ENCODE data around the gene COL18A1. TPM values are rescaled to one million over a fixed set of nuclear protein-coding genes. Genes with fewer than 3 reads are reported as not detected.
"Not testable (repeated sequence)": the region's sequence is repeated elsewhere in the genome, so short reads cannot be mapped to it uniquely, and the experiment has no call there.

Gene COL18A1
- total and polyA plus RNA-seq, 7 donors = 4.4 to 197 (median 39.7) TPM

DNA sequence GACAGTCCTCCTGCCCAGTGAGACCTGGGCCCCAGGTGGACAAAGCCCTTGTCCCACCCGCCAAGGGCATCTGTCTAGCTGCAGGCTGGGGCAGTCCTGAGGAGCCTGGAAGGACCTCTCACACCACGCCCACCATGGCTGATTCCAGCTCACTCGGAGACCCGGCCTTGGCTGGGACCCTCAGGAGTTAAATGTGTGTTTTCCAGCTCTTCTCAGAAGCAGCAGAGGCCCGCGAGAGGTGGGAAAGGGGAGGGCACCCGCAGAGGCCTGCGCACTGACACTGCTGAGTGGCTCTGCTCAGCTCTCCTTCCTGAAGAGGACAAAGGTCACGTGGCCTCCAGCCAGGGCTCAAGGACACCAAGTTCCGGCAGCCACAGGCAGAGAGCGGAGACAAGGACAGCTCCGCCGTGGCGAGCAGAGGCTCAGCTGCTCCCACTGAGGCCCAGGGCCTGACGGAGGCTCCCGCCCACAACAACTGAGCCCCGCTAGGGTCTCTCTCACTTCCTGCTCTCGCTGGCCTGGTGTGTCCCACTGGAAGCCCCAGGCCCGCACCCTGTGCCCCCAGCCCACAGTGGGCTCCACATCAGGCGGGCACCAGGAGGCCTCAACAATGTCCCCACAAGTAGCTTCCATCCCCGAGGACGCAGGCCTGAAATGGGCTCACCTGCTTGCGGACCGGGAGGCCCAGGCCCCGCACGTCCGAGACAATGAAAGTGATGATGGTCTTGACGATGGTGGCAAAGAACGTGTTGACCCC, 120.4 kb downstream of the COL18A1 start:
- Histone ChIP-seq H3K4me1 (no peaks in the 10 kb centered on the region), H3K36me3 (peaks cover 0 to 8% (median 0%) of the 10 kb centered on the region in 4 donors), H3K27me3 (no peaks in the 10 kb centered on the region), H3K4me3 (no peak overlapping the region), H3K27ac (no peak overlapping the region), H3K9me3 (peaks cover 0 to 9% (median 5%) of the 10 kb centered on the region in 4 donors)
- peak; percentile 63 for DNase-seq
- intact Hi-C loops (cut with DNase I) = no loop called here
- TF ChIP-seq EP300 (IDR thresholded peaks at IDR 0.05) (no peak), POLR2A (IDR thresholded peaks at IDR 0.05) (no peak), POLR2AphosphoS5 (IDR thresholded peaks at IDR 0.05) (no peak)
- TF ChIP-seq, protein P1, sequence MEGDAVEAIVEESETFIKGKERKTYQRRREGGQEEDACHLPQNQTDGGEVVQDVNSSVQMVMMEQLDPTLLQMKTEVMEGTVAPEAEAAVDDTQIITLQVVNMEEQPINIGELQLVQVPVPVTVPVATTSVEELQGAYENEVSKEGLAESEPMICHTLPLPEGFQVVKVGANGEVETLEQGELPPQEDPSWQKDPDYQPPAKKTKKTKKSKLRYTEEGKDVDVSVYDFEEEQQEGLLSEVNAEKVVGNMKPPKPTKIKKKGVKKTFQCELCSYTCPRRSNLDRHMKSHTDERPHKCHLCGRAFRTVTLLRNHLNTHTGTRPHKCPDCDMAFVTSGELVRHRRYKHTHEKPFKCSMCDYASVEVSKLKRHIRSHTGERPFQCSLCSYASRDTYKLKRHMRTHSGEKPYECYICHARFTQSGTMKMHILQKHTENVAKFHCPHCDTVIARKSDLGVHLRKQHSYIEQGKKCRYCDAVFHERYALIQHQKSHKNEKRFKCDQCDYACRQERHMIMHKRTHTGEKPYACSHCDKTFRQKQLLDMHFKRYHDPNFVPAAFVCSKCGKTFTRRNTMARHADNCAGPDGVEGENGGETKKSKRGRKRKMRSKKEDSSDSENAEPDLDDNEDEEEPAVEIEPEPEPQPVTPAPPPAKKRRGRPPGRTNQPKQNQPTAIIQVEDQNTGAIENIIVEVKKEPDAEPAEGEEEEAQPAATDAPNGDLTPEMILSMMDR (IDR thresholded peaks at IDR 0.05) = no peak
- 54 to 83% methylated on average over 29 of the region's 29 CpGs for WGBS, 2 donors

DNA sequence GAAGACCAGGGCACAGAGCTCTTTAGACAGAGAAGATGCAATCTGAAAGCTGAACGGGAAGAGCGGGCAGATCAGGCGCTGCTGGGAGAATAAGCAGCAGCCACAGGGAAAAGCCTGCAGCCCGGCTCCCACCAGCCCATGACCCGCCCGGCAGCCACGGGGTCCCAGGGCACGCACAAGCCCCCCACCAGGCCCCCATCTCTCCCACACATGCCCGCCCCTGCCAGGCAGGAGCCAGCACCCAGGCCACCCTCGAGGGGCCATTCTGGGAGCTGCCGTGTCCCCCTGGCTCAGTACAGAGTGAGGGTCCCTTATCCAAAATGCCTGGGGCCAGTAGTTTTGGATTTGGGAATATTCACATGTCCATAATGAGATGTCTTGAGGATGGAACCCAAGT, 120.9 kb downstream of the COL18A1 start:
- H3K27ac ChIP-seq = no peak overlapping the region
- peak; percentile 41 for DNase-seq
- H3K36me3 ChIP-seq = peaks cover 0 to 8% (median 0%) of the 10 kb centered on the region in 4 donors
- TF ChIP-seq, protein P1 (IDR thresholded peaks at IDR 0.05) = no peak
- no peak for TF ChIP-seq POLR2AphosphoS5 (IDR thresholded peaks at IDR 0.05)
- TF ChIP-seq EP300 (IDR thresholded peaks at IDR 0.05) = no peak
- no peak for TF ChIP-seq POLR2A (IDR thresholded peaks at IDR 0.05)
- no peaks in the 10 kb centered on the region for H3K4me1 ChIP-seq
- intact Hi-C loops (cut with DNase I) = no loop called here
- H3K27me3 ChIP-seq = no peaks in the 10 kb centered on the region
- peaks cover 0 to 7% (median 2%) of the 10 kb centered on the region in 4 donors for H3K9me3 ChIP-seq
- no peak overlapping the region for H3K4me3 ChIP-seq
- WGBS, 2 donors = 95 to 96% methylated on average over 11 of the region's 11 CpGs

DNA sequence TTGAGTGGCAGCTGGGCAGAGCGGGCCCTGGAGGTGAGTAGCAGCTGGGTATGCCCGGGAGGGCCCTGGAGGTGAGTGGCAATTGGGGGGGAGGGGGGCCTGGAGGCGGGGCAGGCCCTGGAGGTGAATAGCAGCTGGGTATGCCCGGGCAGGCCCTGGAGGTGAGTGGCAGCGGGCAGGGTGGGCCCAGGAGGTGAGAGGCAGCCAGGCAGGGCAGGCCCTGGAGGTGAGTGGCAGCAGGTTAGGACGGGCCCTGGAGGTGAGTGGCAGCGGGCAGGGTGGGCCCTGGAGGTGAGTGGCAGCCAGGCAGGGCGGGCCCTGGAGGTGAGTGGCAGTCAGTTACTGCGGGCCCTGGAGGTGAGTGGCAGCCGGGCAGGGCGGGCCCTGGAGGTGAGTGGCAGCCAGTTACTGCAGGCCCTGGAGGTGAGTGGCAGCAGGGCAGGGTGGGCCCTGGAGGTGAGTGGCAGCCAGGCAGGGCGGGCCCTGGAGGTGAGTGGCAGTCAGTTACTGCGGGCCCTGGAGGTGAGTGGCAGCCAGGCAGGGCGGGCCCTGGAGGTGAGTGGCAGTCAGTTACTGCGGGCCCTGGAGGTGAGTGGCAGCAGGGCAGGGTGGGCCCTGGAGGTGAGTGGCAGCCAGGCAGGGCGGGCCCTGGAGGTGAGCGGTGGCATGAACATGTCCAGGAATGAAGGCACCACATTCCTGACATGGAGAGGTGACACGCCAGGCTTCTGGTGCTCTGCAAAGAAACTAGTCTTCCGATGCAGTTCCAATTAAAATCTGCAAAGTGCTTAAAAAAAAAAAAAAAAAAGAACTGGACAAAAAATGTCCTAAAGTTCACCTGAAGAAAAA, 122.4 kb downstream of the COL18A1 start:
- H3K9me3 ChIP-seq; intact Hi-C loops (cut with DNase I); H3K27me3 ChIP-seq; H3K4me3 ChIP-seq; H3K27ac ChIP-seq; H3K4me1 ChIP-seq; H3K36me3 ChIP-seq: not testable (repeated sequence)
- DNase-seq = peak; percentile 48
- 79 to 92% methylated on average over 16 to 19 of the region's 19 CpGs for WGBS, 2 donors

DNA sequence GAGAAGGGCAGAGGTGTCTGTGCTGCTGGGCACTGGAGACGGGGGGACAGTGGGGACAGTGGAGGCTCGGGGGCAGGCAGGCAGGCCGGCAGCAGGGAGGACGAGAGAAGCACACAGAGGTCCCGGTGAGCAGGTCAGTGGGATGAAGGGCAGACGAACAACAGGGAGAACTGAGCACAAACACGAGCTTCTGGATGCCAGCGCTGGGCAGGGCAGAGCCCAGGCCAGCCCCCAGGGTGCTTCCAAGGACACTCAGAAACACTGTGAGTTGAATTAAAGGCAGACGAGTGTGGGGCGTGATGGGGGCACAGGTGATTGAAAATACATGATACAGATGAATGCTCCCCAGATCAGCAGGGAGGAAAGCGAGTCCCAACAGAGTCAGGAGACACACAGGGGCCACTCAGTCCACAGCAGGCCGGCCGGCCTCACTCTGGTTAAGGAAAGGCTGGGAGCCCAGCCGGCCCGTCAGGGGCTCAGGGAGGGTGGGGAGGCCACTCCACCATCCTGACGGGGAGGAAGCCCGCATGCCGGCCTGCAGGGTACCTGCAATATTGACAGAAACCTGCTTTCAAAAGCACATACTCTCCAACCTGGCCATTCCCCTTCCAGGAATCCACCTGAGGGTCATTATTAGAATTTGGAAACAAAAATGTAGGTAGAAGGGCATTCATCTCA, 123.2 kb downstream of the COL18A1 start:
- no peaks in the 10 kb centered on the region for H3K27me3 ChIP-seq
- peak; percentile 35 for DNase-seq
- H3K36me3 ChIP-seq = peaks cover 0 to 6% (median 3%) of the 10 kb centered on the region in 4 donors
- WGBS, 2 donors = 89 to 94% methylated on average over 18 of the region's 18 CpGs
- H3K9me3 ChIP-seq = no peaks in the 10 kb centered on the region
- intact Hi-C loops (cut with DNase I) = no loop called here
- no peak overlapping the region for H3K4me3 ChIP-seq
- TF ChIP-seq POLR2AphosphoS5 (IDR thresholded peaks at IDR 0.05) (no peak), POLR2A (IDR thresholded peaks at IDR 0.05) (no peak), EP300 (IDR thresholded peaks at IDR 0.05) (no peak)
- TF ChIP-seq, protein P1 (IDR thresholded peaks at IDR 0.05) = no peak
- H3K4me1 ChIP-seq = no peaks in the 10 kb centered on the region
- H3K27ac ChIP-seq = no peak overlapping the region

All from sigmoid colon (tissue), 7 donors.